Measurements from ENCODE around the gene PREX1. TPM values are rescaled to one million over a fixed set of nuclear protein-coding genes. Genes with fewer than 3 reads are reported as not detected.
A peak's percentile ranks its signal among the peaks of the same experiment; 100 is the strongest.

The PREX1 gene
- total RNA-seq, 2 donors from 2014 or later: 6.2 to 11.8 TPM

GRCh38 chr20:48705240-48706115, 122.3 kb downstream of the PREX1 start:
- intact Hi-C loops (cut with DNase I, micrococcal nuclease): no loop called here

GRCh38 chr20:48704761-48705160, 123.0 kb downstream of the PREX1 start:
- ATAC-seq: no peak
- no peak for DNase-seq
- intact Hi-C loops (cut with DNase I, micrococcal nuclease): no loop called here

More at GRCh38 chr20:48705240-48706115, 122.3 kb downstream of the PREX1 start:
- no peak for ATAC-seq
- DNase-seq: no peak

- no peak for ATAC-seq
- DNase-seq: no peak
- intact Hi-C loops (cut with DNase I, micrococcal nuclease): no loop called here
Observed at GRCh38 chr20:48703511-48704219, 124.1 kb downstream of the PREX1 start.

GRCh38 chr20:48703107-48703506, 124.7 kb downstream of the PREX1 start:
- DNase-seq (no peak), ATAC-seq (no peak)
- intact Hi-C loops (cut with DNase I, micrococcal nuclease): no loop called here

- DNase-seq (no peak), ATAC-seq (no peak)
- intact Hi-C loops (cut with DNase I, micrococcal nuclease): no loop called here
Observed at GRCh38 chr20:48702455-48702913, 125.3 kb downstream of the PREX1 start.

- ATAC-seq: no peak
- intact Hi-C loops (cut with DNase I, micrococcal nuclease): no loop called here
- DNase-seq: no peak
Observed at GRCh38 chr20:48701702-48702101, 126.1 kb downstream of the PREX1 start.

- DNase-seq (no peak), ATAC-seq (peak; percentile 49)
- intact Hi-C loops (cut with DNase I, micrococcal nuclease): no loop called here
Observed at GRCh38 chr20:48698507-48699267, 129.1 kb downstream of the PREX1 start.

GRCh38 chr20:48697845-48698491, 129.8 kb downstream of the PREX1 start:
- intact Hi-C loops (cut with DNase I, micrococcal nuclease): no loop called here
- ATAC-seq: peak; percentile 70

GRCh38 chr20:48696671-48697070, 131.1 kb downstream of the PREX1 start:
- no peak for ATAC-seq
- intact Hi-C loops (cut with DNase I, micrococcal nuclease): no loop called here
- DNase-seq: no peak

More at GRCh38 chr20:48697845-48698491, 129.8 kb downstream of the PREX1 start:
- peak; percentile 64 to 67 for DNase-seq

- ATAC-seq (no peak), DNase-seq (no peak)
- intact Hi-C loops (cut with DNase I, micrococcal nuclease): no loop called here
Observed at GRCh38 chr20:48695738-48696137, 132.1 kb downstream of the PREX1 start.

GRCh38 chr20:48695255-48695654, 132.5 kb downstream of the PREX1 start:
- DNase-seq (no peak), ATAC-seq (no peak)
- intact Hi-C loops (cut with DNase I, micrococcal nuclease): no loop called here

- DNase-seq: no peak
- no peak for ATAC-seq
- intact Hi-C loops (cut with DNase I, micrococcal nuclease): no loop called here
Observed at GRCh38 chr20:48694381-48694865, 133.4 kb downstream of the PREX1 start.

GRCh38 chr20:48691523-48691922, 136.3 kb downstream of the PREX1 start:
- DNase-seq: no peak
- no peak for ATAC-seq
- intact Hi-C loops (cut with DNase I, micrococcal nuclease): no loop called here

- DNase-seq (peak; percentile 73 to 86), ATAC-seq (peak; percentile 90)
- intact Hi-C loops (cut with DNase I, micrococcal nuclease): no loop called here
Observed at GRCh38 chr20:48690888-48691287, 136.9 kb downstream of the PREX1 start.

GRCh38 chr20:48689874-48690571, 137.8 kb downstream of the PREX1 start:
- intact Hi-C loops (cut with DNase I, micrococcal nuclease): no loop called here
- DNase-seq (no peak), ATAC-seq (no peak)

- no peak for DNase-seq
- ATAC-seq: no peak
- intact Hi-C loops (cut with DNase I, micrococcal nuclease): no loop called here
Observed at GRCh38 chr20:48689388-48689787, 138.4 kb downstream of the PREX1 start.

GRCh38 chr20:48688579-48688978, 139.2 kb downstream of the PREX1 start:
- ATAC-seq: no peak
- intact Hi-C loops (cut with DNase I, micrococcal nuclease): no loop called here

More at GRCh38 chr20:48688579-48688978, 139.2 kb downstream of the PREX1 start:
- DNase-seq: no peak

Measured in left colon (tissue), 2 donors.